ENCODE results near the gene BCKDHA. TPM values are rescaled to one million over a fixed set of nuclear protein-coding genes. Genes with fewer than 3 reads are reported as not detected.
"Not testable (repeated sequence)": the region's sequence is repeated elsewhere in the genome, so short reads cannot be mapped to it uniquely, and the experiment has no call there.

Gene BCKDHA
- total and polyA plus RNA-seq, 2 experiments from 2014 or later = 30.3 to 39.6 TPM

DNA sequence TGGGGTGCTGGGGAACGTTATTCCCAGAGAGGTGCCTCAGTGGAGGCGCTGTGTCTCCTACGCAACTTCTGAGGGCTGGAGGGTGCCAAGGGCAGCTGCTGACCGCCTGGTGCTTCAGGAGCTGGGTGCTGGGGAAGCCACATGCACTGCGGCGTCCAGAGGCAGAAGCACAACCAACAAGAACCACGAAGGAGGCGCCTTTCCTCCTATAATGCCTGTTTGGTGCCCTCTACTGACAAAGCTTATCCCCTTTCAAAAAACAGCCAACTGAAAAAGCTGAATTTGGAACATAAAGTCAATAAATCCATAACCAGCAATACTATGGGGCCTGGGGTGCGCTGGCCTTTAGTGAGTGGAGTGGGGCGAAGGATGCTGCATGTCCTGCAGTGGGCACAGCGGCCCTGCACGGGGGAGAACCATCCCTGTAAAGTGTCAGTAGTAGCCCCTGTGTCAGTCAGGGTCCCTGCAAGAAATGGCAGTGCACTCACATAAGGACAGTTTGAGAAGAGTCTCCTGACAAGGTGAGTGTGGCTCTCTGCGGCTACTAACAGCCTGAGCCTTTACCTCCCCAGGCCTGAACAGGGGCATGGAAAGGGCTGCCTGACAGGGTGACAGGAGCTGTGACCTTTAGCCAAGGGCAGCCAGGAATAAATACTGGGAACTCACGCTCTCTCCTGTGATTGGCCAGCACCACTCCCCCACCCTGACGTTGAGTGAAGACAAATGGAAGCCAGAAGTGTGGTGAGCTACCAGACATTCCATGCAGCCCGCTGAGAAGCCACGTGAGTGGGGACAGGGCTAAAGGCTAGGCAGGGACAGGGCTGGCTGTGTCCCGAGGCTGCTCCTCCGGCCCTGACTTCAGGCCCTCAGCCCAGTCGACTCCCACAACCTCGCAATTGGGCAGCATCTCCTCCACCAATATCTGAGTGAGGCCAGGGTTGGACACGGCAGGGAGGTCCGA is 34.1 kb downstream of the BCKDHA start:
- 83% methylated on average over 21 of the region's 23 CpGs for WGBS (ENCODE audit: low lambda C conversion rate, missing lambda C conversion rate)
- peak overlapping the region; percentile 37 for H3K27ac ChIP-seq

GRCh38 chr19:41433171-41433570 is 35.6 kb downstream of the BCKDHA start:
- Histone ChIP-seq H3K4me1 (ENCODE audit: insufficient read depth) (peaks cover 6% of the 10 kb centered on the region), H3K36me3 (replicated peaks; ENCODE audit: insufficient read depth, low read depth) (no peaks in the 10 kb centered on the region), H3K79me2 (peaks cover 12% of the 10 kb centered on the region), H2AFZ (no peak overlapping the region), H4K20me1 (ENCODE audit: insufficient read depth, poor library complexity, severe bottlenecking) (no peaks in the 10 kb centered on the region), H3K27ac (no peak overlapping the region), H3K9me3 (ENCODE audit: low read depth) (no peaks in the 10 kb centered on the region), H3K27me3 (no peaks in the 10 kb centered on the region), H3K9me2 (replicated peaks; ENCODE audit: insufficient read depth) (no peaks in the 10 kb centered on the region), H3K4me3 (no peak overlapping the region), H3K4me2 (no peak overlapping the region)
- 97% methylated on average over 18 of the region's 18 CpGs for WGBS (ENCODE audit: low lambda C conversion rate, missing lambda C conversion rate)
- TF ChIP-seq EZH2phosphoT487 (IDR thresholded peaks at IDR 0.05; ENCODE audit: low read depth, severe bottlenecking, unreplicated experiment) (no peak), EZH2 (IDR thresholded peaks at IDR 0.05; ENCODE audit: borderline replicate concordance) (no peak), CTCF (IDR thresholded peaks at IDR 0.05; ENCODE audit: poor library complexity) (no peak)
- DNase-seq (ENCODE audit: low spot score) = no peak

More for the DNA sequence above, 34.1 kb downstream of the BCKDHA start:
- Histone ChIP-seq H3K4me2 (no peak overlapping the region), H2AFZ (no peak overlapping the region), H3K9me2 (replicated peaks; ENCODE audit: insufficient read depth) (no peaks in the 10 kb centered on the region), H3K79me2 (peaks cover 15% of the 10 kb centered on the region), H3K9me3 (ENCODE audit: low read depth) (no peaks in the 10 kb centered on the region), H3K27me3 (no peaks in the 10 kb centered on the region), H4K20me1 (ENCODE audit: insufficient read depth, poor library complexity, severe bottlenecking) (no peaks in the 10 kb centered on the region), H3K36me3 (replicated peaks; ENCODE audit: insufficient read depth, low read depth) (no peaks in the 10 kb centered on the region), H3K4me3 (no peak overlapping the region), H3K4me1 (ENCODE audit: insufficient read depth) (peaks cover 17% of the 10 kb centered on the region)
- no peak for TF ChIP-seq EZH2phosphoT487 (IDR thresholded peaks at IDR 0.05; ENCODE audit: low read depth, severe bottlenecking, unreplicated experiment)
- peak; percentile 46 for TF ChIP-seq CTCF (IDR thresholded peaks at IDR 0.05; ENCODE audit: poor library complexity)
- peak; percentile 58 for DNase-seq (ENCODE audit: low spot score)

DNA sequence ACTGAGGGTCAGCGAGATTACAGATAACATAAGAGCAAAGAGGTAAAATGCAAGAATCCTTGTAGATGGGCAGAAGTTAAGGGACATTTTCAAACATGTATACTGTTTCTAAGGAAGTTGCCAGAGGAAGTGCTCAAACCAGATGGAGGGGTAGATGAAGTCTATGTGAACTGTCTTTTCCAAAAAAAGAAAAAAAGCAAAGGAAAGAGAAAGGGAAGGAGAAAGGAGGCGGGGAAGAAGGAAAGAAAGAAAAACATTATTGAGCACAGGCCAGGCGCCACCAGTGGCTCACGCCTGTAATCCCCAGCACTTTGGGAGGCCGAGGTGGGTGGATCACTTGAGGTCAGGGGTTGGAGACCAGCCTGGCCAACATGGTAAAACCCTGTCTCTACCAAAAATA is 36.8 kb downstream of the BCKDHA start:
- H3K9me3 ChIP-seq (ENCODE audit: low read depth) = no peaks in the 10 kb centered on the region
- no peaks in the 10 kb centered on the region for H4K20me1 ChIP-seq (ENCODE audit: insufficient read depth, poor library complexity, severe bottlenecking)
- WGBS (ENCODE audit: low lambda C conversion rate, missing lambda C conversion rate) = 86% methylated on average over 5 of the region's 5 CpGs
- no peak overlapping the region for H2AFZ ChIP-seq
- no peaks in the 10 kb centered on the region for H3K4me1 ChIP-seq (ENCODE audit: insufficient read depth)
- TF ChIP-seq EZH2 (IDR thresholded peaks at IDR 0.05; ENCODE audit: borderline replicate concordance) (no peak), CTCF (IDR thresholded peaks at IDR 0.05; ENCODE audit: poor library complexity) (no peak), EZH2phosphoT487 (IDR thresholded peaks at IDR 0.05; ENCODE audit: low read depth, severe bottlenecking, unreplicated experiment) (no peak)
- DNase-seq (ENCODE audit: low spot score) = no peak
- H3K4me3 ChIP-seq = no peak overlapping the region
- H3K79me2 ChIP-seq = peaks cover 10% of the 10 kb centered on the region
- no peak overlapping the region for H3K27ac ChIP-seq
- no peak overlapping the region for H3K4me2 ChIP-seq
- H3K9me2 ChIP-seq (replicated peaks; ENCODE audit: insufficient read depth) = no peaks in the 10 kb centered on the region
- H3K27me3 ChIP-seq = no peaks in the 10 kb centered on the region
- no peaks in the 10 kb centered on the region for H3K36me3 ChIP-seq (replicated peaks; ENCODE audit: insufficient read depth, low read depth)

DNA sequence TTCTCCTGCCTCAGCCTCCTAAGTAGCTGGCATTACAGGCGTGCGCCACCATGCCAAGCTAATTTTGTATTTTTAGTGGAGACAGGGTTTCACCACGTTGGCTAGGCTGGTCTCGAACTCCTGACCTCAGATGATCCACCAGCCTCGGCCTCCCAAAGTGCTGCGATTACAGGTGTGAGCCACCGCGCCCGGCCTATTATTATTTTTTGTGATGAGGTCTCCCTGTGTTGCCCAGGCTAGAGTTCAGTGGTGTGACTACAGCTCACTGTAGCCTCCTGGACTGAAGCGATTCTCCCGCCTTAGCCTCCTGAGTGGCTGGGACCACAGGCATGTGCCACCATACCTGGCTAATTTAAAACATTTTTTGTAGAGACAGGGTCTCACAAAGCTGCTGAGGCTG is 37.8 kb downstream of the BCKDHA start:
- not testable (repeated sequence) for H3K9me3 ChIP-seq (ENCODE audit: low read depth); H3K4me3 ChIP-seq; H3K27me3 ChIP-seq; H4K20me1 ChIP-seq (ENCODE audit: insufficient read depth, poor library complexity, severe bottlenecking); H3K4me2 ChIP-seq; H3K27ac ChIP-seq; H2AFZ ChIP-seq; DNase-seq (ENCODE audit: low spot score); H3K4me1 ChIP-seq (ENCODE audit: insufficient read depth); H3K36me3 ChIP-seq (replicated peaks; ENCODE audit: insufficient read depth, low read depth); H3K9me2 ChIP-seq (replicated peaks; ENCODE audit: insufficient read depth)
- 97% methylated on average over 11 of the region's 11 CpGs for WGBS (ENCODE audit: low lambda C conversion rate, missing lambda C conversion rate)
- peaks cover 10% of the 10 kb centered on the region for H3K79me2 ChIP-seq

All from hepatocyte (in vitro differentiated cells).